WTC11 (cell line): ENCODE data around the gene FKBP5.

Experiments used
- CTCF ChIP-seq: fragments of 200-600 bp; IDR thresholded peaks from 2 replicates; pipeline ENCODE4 v1.8.0; 2022; ENCODE audit warnings: antibody characterized with exemption
- FOXP4 ChIP-seq: sonication (generic); formaldehyde crosslinking; IDR thresholded peaks from 2 replicates; pipeline ENCODE4 v1.8.0; 2022; ENCODE audit warnings: mild to moderate bottlenecking, missing genetic modification reagents
- TEAD4 ChIP-seq: sonication (generic); formaldehyde crosslinking; IDR thresholded peaks from 2 replicates; pipeline ENCODE4 v1.8.0; 2022; ENCODE audit warnings: mild to moderate bottlenecking, missing genetic modification reagents
- ZNF281 ChIP-seq: sonication (generic); formaldehyde crosslinking; IDR thresholded peaks from 2 replicates; pipeline ENCODE4 v1.8.0; 2023; ENCODE audit warnings: mild to moderate bottlenecking, missing genetic modification reagents

DNA sequence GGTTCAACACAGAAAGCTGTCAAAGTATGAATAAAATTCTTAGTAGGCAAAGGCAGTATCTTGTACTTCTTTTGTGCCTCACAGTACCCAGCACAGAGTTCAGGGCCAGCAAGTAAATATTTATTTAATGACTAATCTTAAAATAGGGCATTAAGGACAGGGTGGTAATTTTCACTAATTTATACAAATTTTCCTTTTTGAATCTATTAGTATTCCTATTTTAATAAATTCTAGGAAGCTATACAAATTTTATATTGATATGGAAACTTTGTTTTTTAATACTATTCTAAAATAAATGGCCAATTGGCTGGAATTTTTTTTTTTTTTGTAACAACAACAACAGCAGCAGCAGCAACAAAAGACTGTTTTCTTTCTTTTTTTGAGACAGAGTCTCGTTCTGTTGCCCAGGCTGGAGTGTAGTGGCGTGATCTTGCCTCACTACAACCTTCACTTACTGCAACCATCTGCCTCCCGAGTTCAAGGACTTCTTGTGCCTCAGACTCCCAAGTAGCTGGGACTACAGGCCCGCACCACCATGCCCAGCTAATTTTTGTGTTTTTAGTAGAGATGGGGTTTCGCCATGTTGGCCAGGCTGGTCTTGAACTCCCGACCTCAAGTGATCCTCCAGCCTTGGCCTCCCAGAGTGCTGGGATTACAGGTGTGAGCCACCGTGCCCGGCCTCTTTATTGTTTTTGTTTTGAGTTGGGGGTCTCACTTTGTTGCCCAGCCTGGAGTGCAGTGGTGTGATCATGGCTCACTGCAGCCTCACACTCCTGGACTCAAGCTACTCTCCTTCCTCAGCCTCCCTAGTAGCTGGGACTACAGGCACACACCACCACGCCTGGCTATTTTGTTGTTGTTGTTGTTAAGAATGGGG lies 85.2 kb downstream of the FKBP5 start:
- TF ChIP-seq CTCF, result no peak
- TF ChIP-seq FOXP4 (CRISPR knock-in tag), result no peak
- TF ChIP-seq ZNF281 (CRISPR knock-in tag), result no peak
- no peak for TF ChIP-seq TEAD4
